Omental fat pad (tissue), 4 donors: ENCODE measurements around the gene COPS4. TPM values are rescaled to one million over a fixed set of nuclear protein-coding genes. Genes with fewer than 3 reads are reported as not detected.

Experiments used
- ATAC-seq: fragments of 150-250 bp; one replicate; pipeline ENCODE4 v1.9.1; 2016; ENCODE audit warnings: mild to moderate bottlenecking, moderate library complexity; ENCODE audit not compliant: low FRiP score
- DNase-seq: peaks from one replicate; pipeline ENCODE4 v3.0.0-alpha.2; 2019; ENCODE audit warnings: low spot score
- CTCF ChIP-seq, 3 donors: fragments of 450-650 bp; IDR thresholded peaks; one replicate each; pipeline ENCODE4 v1.5.1; 2016 to 2017; ENCODE audit warnings: antibody characterized with exemption in 3 of 3, mild to moderate bottlenecking in 3 of 3, moderate library complexity in 2 of 3
- total RNA-seq, 4 donors: library from RNA; depleted of rRNA; stranded (reverse); fragments of >200 nt; gene quantifications; one replicate each; pipeline ENCODE4 v1.1.0, GENCODE V29; 2016

COPS4 gene
- total RNA-seq, 4 donors from 2014 or later: 30.3 to 47.1 (median 39.1) TPM

DNA sequence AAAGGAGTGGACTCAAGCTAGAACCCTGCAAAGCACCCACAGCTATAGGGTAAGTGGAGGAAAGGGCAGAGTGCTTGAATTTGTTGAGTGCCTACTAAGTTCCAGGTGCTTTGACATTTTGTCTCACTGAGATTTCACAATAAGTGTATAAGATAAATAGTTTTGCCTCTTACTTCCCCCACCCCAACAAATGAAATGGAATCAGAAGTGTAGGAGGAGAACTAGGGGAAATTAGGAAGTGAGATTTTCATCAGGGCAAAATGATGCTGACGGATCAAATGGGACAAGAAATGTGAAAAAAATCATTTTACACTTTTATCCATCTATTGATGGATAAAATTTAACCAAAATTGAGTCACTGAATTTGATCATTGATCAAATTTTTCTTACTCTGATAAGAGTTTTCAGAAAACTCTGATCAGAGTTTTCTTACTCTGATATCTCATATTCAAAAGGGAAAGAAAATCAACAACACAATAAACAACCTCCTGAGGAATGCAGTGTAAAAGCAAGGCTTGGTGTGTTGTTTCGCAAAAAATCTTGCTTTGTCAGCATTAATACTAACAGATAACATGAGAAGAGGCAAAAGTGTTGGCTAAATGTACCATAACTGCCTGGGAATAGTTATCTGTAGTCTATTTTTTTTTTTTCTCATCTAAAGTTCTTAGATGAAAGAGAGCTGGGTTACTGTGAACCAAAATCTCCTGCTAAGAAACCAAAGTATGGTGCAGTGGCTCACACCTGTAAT, 54.6 kb downstream of the COPS4 start:
- ATAC-seq: no peak
- no peak for TF ChIP-seq CTCF (IDR thresholded peaks at IDR 0.05)
- no peak for DNase-seq

DNA sequence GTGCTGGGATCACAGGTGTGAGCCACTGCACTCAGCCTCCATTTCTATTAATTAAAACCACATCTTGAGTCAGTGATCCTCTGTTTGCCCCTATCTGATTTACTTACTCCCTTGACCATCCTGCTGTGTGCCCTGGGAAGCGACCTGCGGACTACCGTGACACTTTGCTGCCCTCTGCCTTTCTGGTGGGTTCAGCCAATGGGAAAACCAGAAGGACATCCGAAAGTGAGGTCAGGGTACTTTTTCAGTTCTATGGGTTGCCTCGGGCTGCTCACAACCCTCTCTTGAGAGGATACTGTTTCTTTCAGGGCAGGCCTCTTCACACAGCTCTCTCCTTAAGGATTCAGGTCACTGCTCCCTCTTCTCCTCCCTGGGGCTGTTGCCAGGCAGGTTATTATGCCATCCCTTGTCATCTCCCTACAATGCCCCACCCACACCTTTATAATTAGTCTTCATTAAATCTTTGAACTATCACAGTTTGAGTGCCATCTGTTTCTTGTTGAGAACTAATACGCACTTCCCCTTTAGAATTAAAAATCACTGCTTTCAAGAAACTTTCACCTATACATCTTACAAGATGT, 58.2 kb downstream of the COPS4 start:
- TF ChIP-seq CTCF (IDR thresholded peaks at IDR 0.05): no peak
- DNase-seq (no peak), ATAC-seq (no peak)

DNA sequence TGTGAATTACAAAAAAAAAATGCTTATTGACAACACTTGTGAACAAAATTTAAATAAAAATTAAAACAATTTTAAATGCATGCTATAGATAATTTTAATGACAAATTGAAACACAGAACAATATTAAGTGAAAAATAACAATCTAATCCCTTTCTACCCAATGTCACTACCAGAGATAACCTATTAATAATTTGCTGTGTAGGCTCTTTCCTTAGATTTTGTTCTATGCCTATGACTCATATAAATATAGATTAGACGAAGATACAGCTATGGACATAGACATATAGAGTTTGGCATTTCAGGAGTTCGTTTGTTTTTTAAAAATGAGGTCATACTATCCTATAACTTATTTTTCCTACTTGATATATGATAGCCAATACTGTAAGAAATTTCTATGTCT, 61.4 kb downstream of the COPS4 start:
- TF ChIP-seq CTCF (IDR thresholded peaks at IDR 0.05): no peak
- DNase-seq (no peak), ATAC-seq (no peak)

- DNase-seq (no peak), ATAC-seq (no peak)
- TF ChIP-seq CTCF (IDR thresholded peaks at IDR 0.05): no peak
These were observed 70.0 kb downstream of the COPS4 start for GRCh38 chr4:83104991-83105390.

- DNase-seq (no peak), ATAC-seq (no peak)
- no peak for TF ChIP-seq CTCF (IDR thresholded peaks at IDR 0.05)
These were observed 72.6 kb downstream of the COPS4 start for GRCh38 chr4:83107631-83108030.

DNA sequence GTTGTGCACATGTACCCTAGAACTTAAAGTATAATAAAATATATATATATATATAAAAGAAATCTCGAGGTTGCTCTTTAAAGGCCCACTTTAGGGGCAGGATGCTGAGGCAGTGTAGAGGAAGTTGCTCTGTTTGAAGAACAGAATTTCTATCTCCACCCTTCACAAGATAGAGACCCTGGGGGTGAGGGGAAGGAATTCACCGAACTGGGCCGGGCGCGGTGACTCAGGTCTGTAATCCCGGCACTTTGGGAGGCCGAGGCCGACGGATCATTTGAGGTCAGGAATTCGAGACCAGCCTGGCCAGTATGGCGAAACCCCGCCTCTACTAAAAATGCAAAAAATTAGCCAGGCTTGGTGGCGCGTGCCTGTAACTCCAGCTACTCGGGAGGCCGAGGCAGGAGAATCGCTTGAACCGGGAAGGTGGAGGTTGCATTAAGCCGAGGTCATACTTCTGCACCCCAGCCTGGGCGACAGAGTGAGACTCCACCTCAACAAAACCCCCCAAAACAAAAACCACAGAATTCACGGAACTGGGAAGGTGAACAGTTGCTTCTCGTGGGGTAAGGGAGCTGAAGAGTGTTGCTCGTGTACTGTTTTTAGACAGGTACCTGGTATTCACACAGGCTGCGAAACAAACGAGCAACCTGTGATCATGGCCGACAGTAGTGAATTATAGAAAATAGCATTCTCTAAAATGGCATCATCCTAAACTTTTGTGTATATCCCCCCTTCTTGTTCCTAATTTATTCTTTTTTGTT, 73.3 kb downstream of the COPS4 start:
- DNase-seq (no peak), ATAC-seq (no peak)
- no peak for TF ChIP-seq CTCF (IDR thresholded peaks at IDR 0.05)
